OCI-LY1 (cell line): Measurements from ENCODE around the gene ZNRF1.

Experiments used
- CTCF ChIP-seq: fragments of 200-600 bp; sonication (generic), shearing (Covaris generic); IDR thresholded peaks from 2 replicates; pipeline ENCODE4 v1.5.1; 2017; ENCODE audit warnings: mild to moderate bottlenecking, antibody characterized with exemption, low read length, moderate library complexity, mixed read lengths
- EZH2 ChIP-seq: fragments of 200-600 bp; sonication (generic), shearing (Covaris generic); IDR thresholded peaks from 2 replicates; pipeline ENCODE4 v1.8.0; 2017; ENCODE audit warnings: borderline replicate concordance, mixed run types, mild to moderate bottlenecking, antibody characterized with exemption, low read length, moderate library complexity, mixed read lengths

DNA sequence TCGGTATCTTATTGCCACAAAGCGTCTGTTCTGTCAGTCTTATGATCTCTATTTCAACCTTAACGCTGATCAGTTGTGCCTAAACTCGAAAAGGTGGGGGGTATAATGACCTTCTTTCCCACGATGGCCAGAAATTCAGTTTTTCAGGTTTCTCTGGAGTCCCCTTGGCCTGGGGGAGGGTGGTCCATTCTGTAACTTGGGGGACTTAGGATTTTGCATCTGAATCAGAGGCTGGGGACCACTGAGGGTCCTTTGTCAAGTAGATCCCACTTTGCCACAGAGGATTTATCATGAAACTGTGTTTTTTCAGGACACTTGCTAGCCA, 7.6 kb upstream of the ZNRF1 start:
- TF ChIP-seq CTCF (no peak), EZH2 (no peak)
